H4 (cell line): ENCODE data around the gene RAD51B. TPM values are rescaled to one million over a fixed set of nuclear protein-coding genes. Genes with fewer than 3 reads are reported as not detected.
"Not testable (repeated sequence)": the region's sequence is repeated elsewhere in the genome, so short reads cannot be mapped to it uniquely, and the experiment has no call there.

Experiments
- DNase-seq: peaks from one replicate; pipeline ENCODE4 v3.0.0-alpha.2; 2015; ENCODE audit warnings: low spot score
- total RNA-seq: library from RNA; depleted of rRNA; stranded (reverse); fragments of >200 nt; shearing (Covaris generic); gene quantifications from 2 replicates; pipeline ENCODE4 v1.2.3, GENCODE V29; 2014

The RAD51B gene
- total RNA-seq, 1 experiment from 2014 or later = 11.2 TPM

DNA sequence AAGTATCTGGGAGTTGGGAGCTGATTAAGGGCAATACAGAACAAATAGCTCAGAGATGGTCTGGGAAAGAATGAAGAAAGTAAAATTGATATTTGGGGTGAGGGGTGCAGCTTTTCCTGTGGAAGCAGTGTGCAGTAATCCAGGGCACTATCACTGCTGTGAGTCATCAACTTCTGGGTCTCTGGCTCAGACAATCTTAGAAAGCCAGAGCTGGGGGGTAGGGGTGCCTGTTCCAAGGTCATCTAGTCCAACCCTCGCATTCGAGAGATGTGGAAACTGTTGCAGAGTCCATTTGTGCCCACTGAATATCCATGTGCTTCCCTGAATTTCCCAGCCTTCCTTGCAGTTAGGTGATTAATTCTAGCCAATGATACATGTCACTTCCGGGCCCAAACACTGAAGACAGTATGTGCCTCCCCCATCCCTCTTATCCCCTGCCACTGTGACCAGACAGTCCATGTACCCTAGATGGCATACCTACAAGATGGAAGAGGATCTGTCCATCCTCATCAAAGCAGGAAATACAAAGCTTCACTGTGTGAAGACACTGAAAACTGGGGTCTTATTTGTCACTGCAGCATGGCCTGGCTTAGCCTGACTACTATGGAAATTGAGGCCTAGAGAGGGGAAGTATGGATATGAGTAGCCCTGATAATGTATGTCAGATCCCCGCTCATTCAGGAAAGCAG, 921.4 kb downstream of the RAD51B start:
- no peak for DNase-seq

DNA sequence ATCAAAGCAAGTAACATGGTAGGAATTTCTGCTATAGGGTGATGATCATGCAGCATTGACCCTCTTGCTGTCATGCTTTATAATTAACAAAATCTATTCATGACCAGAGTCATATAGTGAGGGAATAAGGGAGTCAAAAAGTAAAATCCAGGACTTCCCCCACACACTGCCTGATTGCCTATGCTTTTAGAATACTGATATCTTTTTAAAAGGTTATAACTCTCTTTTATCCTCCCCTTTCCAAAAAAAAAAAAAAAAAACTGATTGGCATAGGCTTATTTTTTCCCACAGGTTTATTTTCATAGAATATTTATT, 921.9 kb downstream of the RAD51B start:
- DNase-seq = no peak

DNA sequence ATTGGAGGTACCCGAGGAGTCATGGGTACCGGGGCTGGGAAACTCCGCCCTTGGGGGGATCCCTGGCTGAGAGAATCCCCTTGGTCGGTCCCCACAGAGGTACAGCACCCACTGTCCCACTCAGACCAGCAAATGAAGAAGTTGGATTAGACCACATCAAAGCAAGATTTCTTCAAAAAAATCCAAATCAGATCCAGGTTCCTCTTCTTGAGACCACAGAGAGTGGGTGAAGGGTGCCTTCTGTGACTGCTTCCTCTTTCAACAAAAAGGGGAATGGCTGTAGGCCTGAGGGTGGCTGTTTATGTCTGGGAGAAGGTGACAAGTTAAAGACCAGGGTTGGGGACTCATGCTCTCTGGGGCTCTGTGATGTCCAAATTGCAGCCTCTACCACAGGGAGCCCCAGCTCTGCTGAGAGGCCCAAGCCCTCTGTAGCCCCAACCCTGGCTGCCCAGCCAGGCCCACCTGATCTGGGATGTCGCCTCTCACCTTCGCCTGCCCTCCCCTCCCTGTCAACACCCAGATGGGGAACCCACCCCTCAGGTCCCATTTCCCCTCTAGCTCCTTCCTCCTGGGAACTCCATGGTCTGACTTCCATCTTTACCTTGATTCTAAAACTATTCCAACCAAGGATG, 922.4 kb downstream of the RAD51B start:
- no peak for DNase-seq

DNA sequence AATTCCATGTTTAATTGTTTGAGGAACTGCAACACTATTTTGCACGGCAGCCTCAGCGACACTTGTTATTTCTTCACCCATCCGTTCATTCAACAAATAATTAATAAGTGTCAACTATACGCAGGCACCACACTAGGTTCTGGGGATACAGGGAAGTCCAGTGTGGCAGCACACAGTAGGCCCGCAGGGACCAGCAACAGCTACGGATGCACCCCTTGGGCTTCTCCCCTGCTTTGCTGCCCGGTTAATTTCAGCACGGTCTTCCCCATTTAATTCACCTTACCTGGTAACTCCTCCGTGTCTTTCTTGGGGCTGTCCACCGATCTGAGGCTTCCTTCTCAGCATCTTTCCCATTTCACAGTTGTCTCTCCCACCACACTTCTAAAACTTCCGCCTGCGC, 925.0 kb downstream of the RAD51B start:
- no peak for DNase-seq

DNA sequence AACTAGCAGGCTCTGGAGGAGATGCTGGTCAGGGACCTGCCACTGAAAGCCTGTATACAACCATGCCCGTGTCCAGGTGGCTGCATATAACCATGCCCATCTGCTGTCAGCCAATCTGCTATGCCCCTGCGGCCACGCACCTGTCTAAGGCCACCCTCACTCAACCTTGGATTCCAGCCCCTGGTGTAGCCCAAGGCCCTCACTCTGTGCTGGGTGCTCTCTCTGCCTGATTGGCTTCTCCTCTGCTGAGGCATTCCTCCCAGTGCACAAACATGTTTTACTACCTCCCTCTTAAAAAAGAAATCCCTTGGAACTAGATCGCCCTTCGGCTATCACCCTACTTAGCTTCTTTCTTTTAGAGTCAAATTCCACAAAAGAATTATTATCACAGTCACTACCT, 927.8 kb downstream of the RAD51B start:
- no peak for DNase-seq

DNA sequence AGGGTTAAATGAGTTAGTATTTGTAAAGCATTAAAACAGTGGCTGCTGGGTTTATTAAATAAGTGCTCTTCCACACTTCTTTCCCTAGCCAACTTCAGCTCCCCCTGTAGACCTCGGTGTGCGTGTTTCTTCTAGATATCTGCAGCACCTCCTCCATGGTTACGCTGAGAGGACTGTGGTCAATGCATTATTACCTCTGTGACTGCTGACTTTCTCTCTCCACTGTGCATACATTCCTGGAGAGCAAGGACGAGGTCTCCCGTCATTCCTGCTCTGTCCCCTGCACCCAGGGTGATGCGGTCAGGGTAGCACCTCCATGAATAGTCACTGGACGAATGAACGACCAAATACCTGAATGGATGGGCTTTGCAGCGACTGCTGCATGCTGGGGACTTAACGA, 928.7 kb downstream of the RAD51B start:
- no peak for DNase-seq

DNA sequence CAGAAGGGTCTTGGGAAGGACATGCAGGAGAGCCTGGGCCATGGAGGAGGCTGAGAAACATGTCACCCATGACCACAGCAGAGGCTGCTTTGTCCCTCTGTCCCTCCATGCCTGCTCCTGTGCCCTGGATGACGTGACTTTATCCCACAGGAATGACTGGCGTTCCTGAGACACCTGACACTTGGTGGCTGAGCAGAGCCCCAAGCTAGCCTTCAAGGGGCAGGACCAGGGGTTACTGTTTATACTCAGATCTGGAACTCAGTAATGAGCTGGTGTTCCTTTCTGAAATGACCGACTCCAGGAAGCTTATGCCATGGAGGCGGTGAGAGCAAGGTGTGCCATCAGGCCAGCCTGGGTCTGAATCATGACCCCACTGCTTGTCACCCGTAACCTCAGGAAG, 929.1 kb downstream of the RAD51B start:
- DNase-seq = no peak

DNA sequence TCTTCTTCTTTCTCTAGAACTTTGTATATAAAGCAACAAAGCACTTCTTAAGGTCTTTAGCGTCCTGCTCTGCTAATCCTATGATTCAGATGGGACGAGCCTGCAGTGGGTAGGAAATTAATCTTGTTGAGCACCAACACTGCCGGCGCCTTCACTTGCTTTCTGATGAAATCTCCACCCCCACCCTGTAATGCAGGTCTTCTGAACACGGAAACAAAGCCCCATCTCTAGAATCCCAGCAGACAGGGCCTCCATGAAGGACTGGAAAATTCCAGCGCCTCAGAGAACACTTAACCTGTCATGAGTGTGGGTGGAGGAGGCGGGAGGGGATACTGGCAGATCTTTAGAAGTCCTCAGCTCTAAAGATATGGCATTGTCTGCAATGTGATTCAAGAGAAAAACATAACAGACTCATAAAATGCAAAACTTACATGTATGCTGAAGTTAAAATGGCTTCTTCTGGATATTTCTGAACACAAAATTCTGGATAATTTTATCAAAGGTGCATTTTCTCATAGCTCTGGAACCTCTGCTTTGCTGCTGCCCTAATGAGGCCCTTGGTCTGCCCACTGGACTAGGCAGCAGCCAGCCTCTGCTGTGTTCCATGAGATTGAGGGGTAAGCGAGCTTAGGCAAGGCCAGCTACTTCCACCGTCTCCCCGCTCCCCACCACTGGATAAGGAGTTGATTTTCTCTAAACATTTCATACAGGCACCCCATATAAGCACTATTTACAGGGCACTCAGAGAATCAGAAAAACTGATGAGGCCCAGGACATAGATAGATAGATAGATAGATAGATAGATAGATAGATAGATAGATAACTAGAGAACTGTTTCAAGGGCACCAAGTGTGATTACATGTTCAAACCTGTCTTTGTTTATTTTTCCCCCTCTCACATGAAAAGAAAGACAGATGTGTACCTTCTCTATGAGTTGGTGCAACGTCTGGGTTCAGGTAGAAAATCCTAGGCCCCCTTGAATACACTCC, 930.2 kb downstream of the RAD51B start:
- DNase-seq = no peak

DNA sequence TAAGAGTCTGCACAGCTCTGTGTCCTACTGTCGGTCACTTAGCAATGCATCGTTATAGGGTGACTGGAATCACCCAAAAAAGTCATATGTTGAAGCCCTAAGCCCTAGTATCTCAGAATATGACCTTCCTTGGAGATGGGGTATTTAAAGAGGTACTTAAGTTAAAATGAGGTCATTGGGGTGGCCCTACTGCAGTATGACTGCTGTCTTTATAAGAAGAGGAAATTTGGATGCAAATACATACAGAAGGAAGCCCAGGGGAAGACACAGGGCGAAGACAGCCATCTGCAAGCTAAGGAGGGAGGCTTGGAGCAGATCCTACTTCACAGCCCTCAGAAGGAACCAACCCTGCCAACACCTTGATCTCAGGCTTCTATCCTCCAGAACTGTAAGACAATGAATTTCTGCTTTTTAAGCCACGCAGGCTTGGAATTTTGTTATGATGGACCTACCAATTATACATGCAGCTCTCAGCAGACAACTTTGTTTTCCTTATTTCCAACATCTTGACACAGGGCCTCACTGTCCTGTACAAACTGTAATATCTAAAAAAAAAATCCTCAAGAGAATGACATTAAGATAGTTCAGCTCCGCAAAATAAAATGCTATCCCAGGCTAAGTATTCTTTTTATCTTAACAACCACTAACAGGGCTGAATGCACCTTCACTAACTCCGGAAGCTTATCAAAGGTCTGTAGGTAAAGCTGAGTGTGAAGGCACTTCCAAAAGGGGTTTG, 932.9 kb downstream of the RAD51B start:
- no peak for DNase-seq

DNA sequence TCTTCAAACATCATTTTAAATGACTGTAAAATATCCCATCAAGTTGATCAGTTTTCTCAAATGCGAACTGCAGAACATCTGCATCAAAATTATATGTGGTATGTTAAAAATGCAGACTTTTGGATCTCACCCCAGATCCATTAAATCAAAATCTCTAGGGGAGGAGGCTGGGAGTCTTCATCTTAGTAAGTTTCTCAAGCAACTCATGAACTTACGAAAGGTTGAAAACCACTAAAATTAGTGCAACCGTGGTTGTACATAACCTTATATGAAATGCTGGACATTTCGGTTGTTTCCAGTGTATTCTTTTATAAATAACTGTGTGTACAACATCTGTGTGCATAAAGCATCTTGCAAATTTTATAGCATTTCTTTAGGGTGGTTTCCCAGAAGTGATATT, 934.1 kb downstream of the RAD51B start:
- DNase-seq = no peak

DNA sequence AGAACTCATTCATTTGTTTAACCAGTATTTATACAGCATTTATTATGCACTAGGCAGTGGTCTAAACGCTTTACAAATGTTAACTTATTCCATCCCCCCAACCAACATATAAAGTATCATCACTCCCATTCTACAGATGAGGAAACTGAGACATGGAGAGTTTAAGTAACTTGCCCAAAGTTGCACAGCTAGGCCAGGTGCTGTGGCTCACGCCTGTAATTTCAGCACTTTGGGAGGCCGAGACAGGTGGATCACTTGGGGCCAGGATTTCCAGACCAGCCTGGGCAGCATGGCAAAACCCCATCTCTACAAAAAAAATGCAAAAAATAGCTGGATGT, 935.4 kb downstream of the RAD51B start:
- no peak for DNase-seq

DNA sequence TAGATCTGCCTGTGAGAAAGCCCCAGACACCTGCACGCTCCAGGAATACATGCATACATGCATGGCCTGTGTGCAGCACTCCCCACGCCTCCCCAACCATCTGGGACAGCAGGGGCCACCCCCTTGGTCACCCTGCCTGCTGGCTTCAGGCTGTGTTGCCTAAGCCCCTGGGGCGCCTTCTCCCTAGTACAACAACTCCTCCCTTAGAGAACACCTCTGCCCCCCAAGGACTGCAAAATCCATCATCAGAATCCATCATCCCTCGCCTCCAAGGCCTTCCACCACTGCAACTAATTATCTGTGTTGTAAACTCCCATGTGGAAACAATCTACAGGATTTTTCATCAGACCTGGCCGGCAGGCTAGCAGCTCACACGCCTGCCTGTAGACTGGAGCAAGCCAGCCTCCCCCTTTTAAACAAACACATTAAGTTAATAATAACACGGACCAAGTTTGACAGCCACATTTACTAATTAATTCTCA, 936.5 kb downstream of the RAD51B start:
- DNase-seq = no peak

DNA sequence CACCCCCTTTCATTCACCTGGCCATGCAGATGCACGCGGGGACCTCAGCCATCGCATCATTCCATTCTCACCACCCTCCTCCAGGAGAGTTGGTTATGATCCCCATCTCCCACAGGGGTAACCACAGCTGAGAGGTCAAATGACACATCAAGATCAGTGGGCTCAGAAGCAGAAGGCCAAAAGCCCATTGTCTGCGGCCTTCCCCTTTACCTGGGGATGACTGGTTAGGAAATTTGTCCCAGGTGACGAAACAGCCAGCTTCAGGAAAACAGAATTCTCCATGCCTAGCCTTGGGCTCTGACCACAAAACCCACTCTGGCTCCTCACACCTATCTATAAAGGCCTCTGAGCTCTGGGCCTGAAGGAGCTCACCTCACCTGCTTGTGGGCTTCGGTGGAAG, 937.2 kb downstream of the RAD51B start:
- DNase-seq = no peak

DNA sequence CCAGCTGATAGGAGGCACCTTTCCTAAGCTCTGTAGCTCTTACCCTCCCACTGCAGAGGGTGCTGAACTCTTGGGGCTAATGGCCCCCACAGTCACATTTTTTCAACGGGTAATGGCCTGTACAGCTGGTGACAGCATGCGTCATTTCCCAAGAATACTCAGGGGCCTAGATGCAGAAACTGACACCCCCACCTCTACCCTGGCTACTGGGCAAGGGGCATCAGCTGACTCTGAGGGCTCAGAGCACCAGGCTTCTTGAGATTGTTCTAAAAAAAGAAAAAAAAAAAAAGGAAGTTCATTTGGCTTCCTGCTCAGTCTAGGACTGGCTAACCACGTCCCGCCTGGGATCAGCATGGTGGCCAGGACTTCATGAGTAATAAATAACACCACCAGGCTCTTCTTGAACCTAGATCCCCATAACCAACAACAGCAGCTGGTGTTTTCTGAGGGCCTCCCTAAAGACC, 938.1 kb downstream of the RAD51B start:
- peak; percentile 30 for DNase-seq

DNA sequence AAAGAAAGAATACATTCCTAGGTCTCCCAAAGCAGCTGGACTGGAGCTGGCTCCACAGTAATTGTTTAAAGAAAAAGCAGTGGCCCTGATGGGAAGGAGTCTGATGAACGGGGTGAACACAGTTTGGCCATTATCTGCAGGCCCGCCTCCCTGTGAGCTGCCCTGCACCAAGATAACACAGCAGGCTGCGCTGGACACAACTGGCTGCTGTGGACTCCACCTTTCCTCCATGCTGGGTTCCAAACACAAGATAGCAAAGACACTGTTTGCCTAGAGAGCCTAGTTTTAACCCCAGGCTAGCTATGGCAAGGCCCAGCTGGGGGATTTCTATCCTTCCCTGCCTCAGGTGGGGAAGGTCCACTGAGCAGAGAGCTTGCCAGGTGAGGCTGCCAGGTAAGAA, 938.7 kb downstream of the RAD51B start:
- no peak for DNase-seq

DNA sequence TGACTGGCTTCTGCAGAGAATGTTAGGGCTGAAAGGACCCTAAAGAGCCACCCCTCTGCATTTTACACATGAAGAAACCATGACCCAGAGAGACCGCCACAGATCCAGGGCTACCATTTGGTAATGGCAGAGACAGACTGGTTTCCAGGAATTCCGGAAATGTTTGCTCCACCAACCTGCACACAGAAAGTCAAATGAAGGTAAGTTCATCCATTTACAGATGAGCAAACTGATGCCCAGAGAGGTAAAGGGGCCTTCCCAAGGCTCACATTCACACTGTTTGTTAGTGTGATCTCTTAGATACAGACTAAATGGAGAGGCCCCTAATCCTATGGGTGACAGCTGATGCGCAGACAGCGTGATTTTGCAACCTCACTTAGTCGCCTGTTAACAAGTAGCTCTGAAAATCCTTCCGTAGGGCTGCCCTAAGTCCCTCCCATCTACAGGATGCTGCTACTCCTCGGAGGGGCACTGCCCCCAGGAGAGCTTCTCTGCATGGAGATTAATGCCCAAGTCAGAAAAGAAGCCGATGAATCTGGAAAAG, 939.5 kb downstream of the RAD51B start:
- no peak for DNase-seq

DNA sequence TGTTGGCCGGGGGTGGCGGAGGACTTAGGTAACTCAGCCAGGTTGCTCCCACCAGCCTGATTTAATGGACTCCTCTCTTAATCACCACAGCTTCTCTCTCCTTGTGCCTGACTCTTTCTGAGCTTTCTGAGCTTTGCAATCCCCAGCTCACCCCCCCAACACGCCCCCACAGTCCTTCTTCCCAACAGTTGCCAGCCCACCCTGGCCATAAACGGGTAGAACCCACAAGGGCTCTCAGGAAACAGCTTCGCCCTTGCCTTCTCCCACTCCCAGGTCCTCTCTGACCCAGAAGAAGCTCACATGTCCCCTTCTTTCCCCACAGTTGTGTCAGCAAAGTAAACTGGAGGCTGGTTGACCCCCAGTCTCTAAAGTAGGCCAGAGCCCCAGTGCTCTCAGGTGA, 940.4 kb downstream of the RAD51B start:
- no peak for DNase-seq

DNA sequence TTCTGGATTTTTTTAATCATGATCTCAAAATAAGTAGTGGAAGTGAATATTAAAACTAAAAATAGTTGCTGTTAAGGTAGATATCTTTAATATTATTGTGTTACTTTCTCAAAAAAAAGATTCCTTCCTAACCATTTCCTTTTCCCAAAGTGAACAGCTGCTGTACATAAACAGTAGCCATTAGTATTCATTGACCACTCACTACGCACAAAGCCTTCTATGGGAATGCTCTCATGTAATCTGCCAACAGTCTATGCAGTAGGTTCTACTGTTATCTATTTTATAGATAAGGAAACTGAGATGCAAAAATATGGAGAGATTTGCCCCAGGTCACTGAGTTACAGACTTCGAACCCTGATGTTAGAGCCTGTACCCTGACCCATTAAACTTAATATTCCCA, 941.2 kb downstream of the RAD51B start:
- DNase-seq = no peak

DNA sequence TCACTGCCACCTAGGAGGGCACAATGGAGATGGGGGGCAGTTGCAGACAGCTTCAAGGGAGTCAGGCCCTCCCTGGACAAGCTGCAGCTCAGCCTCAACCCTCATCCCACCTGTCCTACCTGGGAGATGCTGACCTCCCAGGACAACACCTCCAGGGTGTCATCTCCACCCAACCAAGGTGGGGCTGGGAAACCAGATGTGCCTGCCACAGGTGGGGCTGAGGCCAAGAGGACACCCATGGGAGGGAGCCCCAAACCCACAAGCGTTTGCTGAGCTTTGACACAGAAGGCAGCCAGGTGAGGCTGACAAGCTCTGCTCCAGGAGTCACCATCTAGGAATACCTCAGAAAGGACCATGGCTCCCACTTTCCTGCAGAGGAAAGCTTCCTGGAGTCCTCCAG, 941.8 kb downstream of the RAD51B start:
- DNase-seq = no peak

DNA sequence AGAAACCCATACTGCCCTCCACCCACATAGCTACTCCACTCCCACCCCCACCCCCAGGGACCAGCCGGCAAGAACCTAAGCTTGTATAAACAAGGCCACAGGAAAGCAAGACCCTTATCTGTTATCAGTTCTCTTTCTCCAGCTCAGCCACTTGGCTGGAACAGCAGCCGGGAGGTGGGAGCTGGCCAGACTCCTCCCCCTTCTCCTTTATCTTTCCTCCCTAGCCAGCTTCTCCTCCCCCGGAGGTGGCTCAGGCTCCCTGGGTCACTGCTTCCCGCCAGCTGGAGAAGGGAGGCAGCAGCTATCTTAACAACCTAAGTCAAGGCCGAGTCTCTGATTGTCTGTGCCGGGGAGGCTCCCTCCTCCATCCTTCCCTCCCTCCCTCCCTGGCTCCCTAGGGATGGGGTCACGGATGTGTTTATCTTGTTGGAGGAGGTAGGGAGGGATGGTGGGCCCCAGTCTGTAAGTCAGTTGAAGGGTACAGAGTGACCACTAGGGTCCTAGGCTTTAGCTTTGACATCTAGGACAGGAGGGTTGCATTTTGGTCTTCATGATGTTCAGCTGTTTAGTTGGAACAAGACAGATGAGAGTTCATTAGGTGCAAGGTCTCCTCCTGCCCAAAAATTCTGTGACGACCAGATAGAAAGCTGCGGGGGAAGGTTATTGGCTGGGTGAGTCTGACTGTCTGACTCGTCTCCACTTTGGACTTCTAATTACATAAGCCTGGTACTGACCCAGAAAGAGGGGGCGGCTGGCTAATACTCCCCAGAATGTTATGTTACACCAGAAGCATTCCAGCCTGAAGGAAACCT, 943.6 kb downstream of the RAD51B start:
- no peak for DNase-seq

DNA sequence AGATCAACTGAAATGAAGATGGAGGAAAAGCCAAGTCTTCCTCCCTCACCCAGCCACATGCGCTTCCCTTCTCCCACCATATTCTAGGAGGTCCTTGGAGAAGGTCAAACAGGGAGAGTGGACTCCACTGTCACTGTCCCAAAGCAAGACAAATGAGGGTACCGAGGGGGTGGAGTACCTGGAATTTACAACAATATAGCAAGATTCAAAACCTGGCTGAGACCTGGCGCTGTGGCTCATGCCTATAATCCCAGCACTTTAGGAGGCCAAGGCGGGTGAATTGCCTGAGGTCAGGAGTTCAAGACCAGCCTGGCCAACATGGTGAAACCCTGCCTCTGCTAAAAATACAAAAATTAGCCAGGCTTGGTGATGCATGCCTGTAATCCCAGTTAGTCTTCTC, 944.3 kb downstream of the RAD51B start:
- not testable (repeated sequence) for DNase-seq
